Type B pancreatic cell (in vitro differentiated cells): ENCODE data around the gene CFAP47. TPM values are rescaled to one million over a fixed set of nuclear protein-coding genes. Genes with fewer than 3 reads are reported as not detected.
"Not testable (repeated sequence)": the region's sequence is repeated elsewhere in the genome, so short reads cannot be mapped to it uniquely, and the experiment has no call there.

ENCODE experiments used
- DNase-seq: peaks from one replicate; pipeline ENCODE4 v3.0.0; 2021; ENCODE audit warnings: mixed read lengths; ENCODE audit not compliant: unreplicated experiment; ENCODE audit errors: extremely low spot score
- H3K27ac Mint-ChIP-seq: 2 replicates; pipeline ENCODE4 v1.8.0; 2021; ENCODE audit warnings: mild to moderate bottlenecking, mixed read lengths
- H3K27me3 Mint-ChIP-seq: 2 replicates; pipeline ENCODE4 v1.8.0; 2021; ENCODE audit warnings: mixed read lengths
- H3K36me3 Mint-ChIP-seq: 2 replicates; pipeline ENCODE4 v1.8.0; 2021; ENCODE audit warnings: mixed read lengths
- H3K4me1 Mint-ChIP-seq: one replicate; pipeline ENCODE4 v1.8.0; 2021; ENCODE audit warnings: mixed read lengths; ENCODE audit not compliant: unreplicated experiment
- H3K4me3 Mint-ChIP-seq: 2 replicates; pipeline ENCODE4 v1.8.0; 2021; ENCODE audit warnings: mild to moderate bottlenecking, mixed read lengths
- H3K9me3 Mint-ChIP-seq: 2 replicates; pipeline ENCODE4 v1.8.0; 2021; ENCODE audit warnings: mixed read lengths
- total RNA-seq: library from RNA; stranded (reverse); gene quantifications from 2 replicates; pipeline ENCODE4 v1.2.1, GENCODE V29; 2021; ENCODE audit warnings: low replicate concordance
- TF ChIP-seq, protein P1 (sequence below): fragments of 200-600 bp; sonication (generic); conservative IDR thresholded peaks from 2 replicates; pipeline ENCODE4 v1.5.0; 2021; ENCODE audit warnings: antibody characterized with exemption, mild to moderate bottlenecking

The CFAP47 gene
- total RNA-seq, 1 donor from 2014 or later: 3.0 TPM

DNA sequence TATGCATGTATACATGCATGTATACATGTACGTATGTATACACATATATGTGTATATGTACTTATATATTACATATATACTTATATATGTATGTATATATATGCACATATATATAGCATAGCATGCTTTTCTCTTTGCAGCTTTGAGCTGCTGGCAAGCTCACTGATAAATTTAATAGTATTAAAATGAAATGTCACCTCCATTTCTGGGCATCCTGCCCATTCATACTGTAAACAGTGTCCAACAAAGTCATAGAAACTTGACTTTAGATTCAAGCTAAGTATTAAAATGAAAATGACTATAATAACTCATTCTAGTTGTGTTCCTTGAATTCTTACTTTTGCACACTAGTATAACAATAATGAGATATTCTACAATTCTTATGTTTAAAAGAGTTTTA is 163.7 kb downstream of the CFAP47 start:
- H3K27me3 Mint-ChIP-seq: no peaks in the 10 kb centered on the region
- H3K4me1 Mint-ChIP-seq: no peaks in the 10 kb centered on the region
- H3K4me3 Mint-ChIP-seq: no peak overlapping the region

DNA sequence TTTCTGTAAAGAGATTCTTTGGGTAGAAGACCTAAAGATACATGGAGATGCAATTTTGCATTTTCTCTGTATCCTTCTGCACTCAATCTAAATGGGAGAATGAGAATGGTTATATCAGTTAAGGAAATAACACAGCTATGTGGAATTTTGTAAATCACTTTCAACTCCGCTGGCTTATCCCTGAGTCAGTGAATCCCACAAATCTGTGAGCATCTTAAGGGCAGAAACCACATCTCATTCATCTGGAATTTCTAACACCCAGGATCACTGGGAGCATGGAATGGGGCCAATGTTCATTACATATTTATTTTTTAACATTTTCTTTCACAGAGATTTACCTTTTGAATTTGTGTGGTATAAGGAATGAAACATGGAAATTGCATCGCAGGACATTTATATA is 167.8 kb downstream of the CFAP47 start:
- H3K36me3 Mint-ChIP-seq: no peaks in the 10 kb centered on the region
- no peaks in the 10 kb centered on the region for H3K9me3 Mint-ChIP-seq
- no peak overlapping the region for H3K4me3 Mint-ChIP-seq
- TF ChIP-seq, protein P1, sequence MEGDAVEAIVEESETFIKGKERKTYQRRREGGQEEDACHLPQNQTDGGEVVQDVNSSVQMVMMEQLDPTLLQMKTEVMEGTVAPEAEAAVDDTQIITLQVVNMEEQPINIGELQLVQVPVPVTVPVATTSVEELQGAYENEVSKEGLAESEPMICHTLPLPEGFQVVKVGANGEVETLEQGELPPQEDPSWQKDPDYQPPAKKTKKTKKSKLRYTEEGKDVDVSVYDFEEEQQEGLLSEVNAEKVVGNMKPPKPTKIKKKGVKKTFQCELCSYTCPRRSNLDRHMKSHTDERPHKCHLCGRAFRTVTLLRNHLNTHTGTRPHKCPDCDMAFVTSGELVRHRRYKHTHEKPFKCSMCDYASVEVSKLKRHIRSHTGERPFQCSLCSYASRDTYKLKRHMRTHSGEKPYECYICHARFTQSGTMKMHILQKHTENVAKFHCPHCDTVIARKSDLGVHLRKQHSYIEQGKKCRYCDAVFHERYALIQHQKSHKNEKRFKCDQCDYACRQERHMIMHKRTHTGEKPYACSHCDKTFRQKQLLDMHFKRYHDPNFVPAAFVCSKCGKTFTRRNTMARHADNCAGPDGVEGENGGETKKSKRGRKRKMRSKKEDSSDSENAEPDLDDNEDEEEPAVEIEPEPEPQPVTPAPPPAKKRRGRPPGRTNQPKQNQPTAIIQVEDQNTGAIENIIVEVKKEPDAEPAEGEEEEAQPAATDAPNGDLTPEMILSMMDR: no peak
- H3K27ac Mint-ChIP-seq: no peak overlapping the region
- H3K4me1 Mint-ChIP-seq: no peaks in the 10 kb centered on the region
- H3K27me3 Mint-ChIP-seq: no peaks in the 10 kb centered on the region
- DNase-seq: no peak

More for the DNA sequence above, 163.7 kb downstream of the CFAP47 start:
- Mint-ChIP-seq H3K9me3 (no peaks in the 10 kb centered on the region), H3K36me3 (no peaks in the 10 kb centered on the region), H3K27ac (no peak overlapping the region)
- TF ChIP-seq, protein P1: no peak
- DNase-seq: no peak

DNA sequence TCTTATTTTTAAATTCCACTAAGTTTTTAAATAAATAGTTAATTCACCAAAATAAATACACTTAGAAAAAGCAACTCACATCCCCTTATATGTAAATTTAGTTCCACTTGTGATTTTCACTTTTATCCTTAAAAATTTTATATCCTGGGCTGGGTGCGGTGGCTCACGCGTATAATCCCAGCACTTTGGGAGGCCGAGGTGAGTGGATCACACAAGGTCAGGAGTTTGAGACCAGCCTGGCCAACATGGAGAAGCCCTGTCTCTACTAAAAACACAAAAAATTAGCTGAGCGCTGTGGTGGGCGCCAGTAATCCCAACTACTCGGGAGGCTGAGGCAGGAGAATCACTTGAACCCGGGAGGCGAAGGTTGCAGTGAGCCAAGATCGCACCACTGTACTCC is 169.4 kb downstream of the CFAP47 start:
- H3K4me1 Mint-ChIP-seq, H3K36me3 Mint-ChIP-seq: not testable (repeated sequence)

DNA sequence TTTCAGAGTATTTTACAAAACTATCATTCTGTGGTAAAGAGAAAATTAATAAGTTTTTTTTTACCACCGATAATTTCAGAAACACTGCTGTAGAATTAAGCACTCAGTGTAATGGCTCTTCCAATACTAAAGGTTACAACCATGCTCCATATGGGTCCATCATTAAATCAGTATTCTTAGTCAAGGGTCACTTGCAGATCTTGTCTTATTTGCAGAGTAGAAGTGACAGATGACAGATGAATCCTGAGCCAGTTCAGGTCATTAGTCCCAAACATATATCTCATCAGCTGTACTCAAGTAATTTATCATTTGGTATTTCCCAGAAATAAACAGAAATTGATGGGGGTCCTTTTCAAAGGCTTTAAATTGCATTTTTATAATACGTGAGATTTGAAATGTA is 182.9 kb downstream of the CFAP47 start:
- Mint-ChIP-seq H3K27me3 (no peaks in the 10 kb centered on the region), H3K4me3 (no peak overlapping the region), H3K27ac (no peak overlapping the region), H3K4me1 (no peaks in the 10 kb centered on the region), H3K9me3 (no peaks in the 10 kb centered on the region), H3K36me3 (no peaks in the 10 kb centered on the region)
- DNase-seq: no peak
- TF ChIP-seq, protein P1: no peak

More for the DNA sequence above, 169.4 kb downstream of the CFAP47 start:
- H3K27me3 Mint-ChIP-seq, DNase-seq, H3K4me3 Mint-ChIP-seq, H3K27ac Mint-ChIP-seq, H3K9me3 Mint-ChIP-seq: not testable (repeated sequence)

DNA sequence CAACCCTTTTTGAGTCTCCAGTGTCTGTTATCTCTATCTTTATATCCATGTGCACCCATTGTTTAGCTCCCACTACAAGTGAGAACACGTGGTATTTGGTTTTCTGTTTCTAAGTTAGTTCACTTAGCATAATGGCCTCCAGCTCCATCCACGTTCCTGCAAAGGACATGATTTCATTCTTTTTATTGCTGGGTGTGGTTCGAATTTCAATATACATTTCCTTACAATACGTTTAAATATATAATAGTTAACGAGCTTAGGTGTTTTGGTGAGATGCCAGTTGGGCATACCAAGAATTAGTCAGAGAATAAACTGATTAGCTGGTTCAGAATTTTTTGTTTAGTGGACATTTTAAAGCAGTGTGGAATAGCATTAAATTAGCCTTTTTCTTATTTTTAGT is 196.7 kb downstream of the CFAP47 start:
- Mint-ChIP-seq H3K9me3 (peaks cover 5% of the 10 kb centered on the region), H3K27me3 (no peaks in the 10 kb centered on the region), H3K27ac (no peak overlapping the region), H3K4me3 (no peak overlapping the region), H3K36me3 (no peaks in the 10 kb centered on the region), H3K4me1 (no peaks in the 10 kb centered on the region)
- TF ChIP-seq, protein P1: no peak
- no peak for DNase-seq

DNA sequence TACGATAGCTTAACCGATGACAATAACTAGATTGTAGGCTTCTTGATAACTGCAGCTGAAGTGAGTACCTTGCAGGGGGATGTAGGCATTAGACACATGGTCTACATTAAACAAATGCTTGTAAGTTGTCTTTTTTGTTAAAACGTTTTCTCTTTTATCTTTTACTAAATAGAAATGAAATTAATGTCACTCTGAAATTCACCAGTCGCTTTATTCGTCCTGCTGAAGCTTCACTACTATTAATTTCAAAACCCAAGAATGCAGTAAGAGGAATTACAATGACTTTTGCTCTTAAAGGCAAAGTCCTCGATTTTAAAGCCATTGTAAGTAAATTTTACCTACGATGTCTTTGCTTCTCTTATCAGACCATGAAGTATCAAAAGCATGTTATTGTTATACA is 239.7 kb downstream of the CFAP47 start:
- Mint-ChIP-seq H3K9me3 (no peaks in the 10 kb centered on the region), H3K27ac (no peak overlapping the region), H3K4me3 (no peak overlapping the region), H3K27me3 (no peaks in the 10 kb centered on the region), H3K36me3 (no peaks in the 10 kb centered on the region), H3K4me1 (no peaks in the 10 kb centered on the region)
- TF ChIP-seq, protein P1: no peak
- DNase-seq: no peak
